ENCODE measurements around the gene TBC1D13.

DNA sequence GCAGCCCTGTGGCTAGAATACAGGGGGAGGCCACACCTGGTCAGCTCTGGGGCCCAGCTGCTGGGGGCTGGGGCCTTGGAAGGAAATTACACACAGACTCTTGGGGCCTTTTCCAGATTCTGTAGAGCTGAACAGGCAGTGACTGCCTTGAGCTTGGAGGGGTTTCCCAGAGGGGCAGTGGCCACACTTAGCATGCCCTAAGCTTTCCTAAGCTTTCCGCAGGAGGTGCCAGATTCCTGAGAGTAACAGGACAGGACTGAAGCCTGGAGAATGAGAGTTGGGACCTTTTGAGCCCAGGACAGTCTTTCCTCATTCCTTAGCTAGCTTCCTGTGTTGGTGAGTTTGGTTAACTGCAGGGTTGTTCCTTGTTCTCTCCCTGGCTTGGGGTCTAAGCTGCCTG is 1.4 kb downstream of the TBC1D13 start:
- TF ChIP-seq, protein P1, sequence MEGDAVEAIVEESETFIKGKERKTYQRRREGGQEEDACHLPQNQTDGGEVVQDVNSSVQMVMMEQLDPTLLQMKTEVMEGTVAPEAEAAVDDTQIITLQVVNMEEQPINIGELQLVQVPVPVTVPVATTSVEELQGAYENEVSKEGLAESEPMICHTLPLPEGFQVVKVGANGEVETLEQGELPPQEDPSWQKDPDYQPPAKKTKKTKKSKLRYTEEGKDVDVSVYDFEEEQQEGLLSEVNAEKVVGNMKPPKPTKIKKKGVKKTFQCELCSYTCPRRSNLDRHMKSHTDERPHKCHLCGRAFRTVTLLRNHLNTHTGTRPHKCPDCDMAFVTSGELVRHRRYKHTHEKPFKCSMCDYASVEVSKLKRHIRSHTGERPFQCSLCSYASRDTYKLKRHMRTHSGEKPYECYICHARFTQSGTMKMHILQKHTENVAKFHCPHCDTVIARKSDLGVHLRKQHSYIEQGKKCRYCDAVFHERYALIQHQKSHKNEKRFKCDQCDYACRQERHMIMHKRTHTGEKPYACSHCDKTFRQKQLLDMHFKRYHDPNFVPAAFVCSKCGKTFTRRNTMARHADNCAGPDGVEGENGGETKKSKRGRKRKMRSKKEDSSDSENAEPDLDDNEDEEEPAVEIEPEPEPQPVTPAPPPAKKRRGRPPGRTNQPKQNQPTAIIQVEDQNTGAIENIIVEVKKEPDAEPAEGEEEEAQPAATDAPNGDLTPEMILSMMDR (IDR thresholded peaks at IDR 0.05; ENCODE audit: poor library complexity, severe bottlenecking) = no peak
- TF ChIP-seq EZH2 (IDR thresholded peaks at IDR 0.05; ENCODE audit: borderline replicate concordance, insufficient read depth, low read length, poor library complexity, severe bottlenecking) (no peak), POLR2AphosphoS5 (IDR thresholded peaks at IDR 0.05) (no peak), MXI1 (conservative IDR thresholded peaks at IDR 0.05; ENCODE audit: poor library complexity, severe bottlenecking) (no peak), EP300 (conservative IDR thresholded peaks at IDR 0.05; ENCODE audit: poor library complexity, severe bottlenecking) (no peak), RAD21 (conservative IDR thresholded peaks at IDR 0.05) (no peak)

Data from neural cell (in vitro differentiated cells).